Measurements from ENCODE around the gene RNF44. TPM values are rescaled to one million over a fixed set of nuclear protein-coding genes. Genes with fewer than 3 reads are reported as not detected.

Gene RNF44
- total RNA-seq, 2 experiments from 2014 or later, result 61.2 to 164 TPM

DNA sequence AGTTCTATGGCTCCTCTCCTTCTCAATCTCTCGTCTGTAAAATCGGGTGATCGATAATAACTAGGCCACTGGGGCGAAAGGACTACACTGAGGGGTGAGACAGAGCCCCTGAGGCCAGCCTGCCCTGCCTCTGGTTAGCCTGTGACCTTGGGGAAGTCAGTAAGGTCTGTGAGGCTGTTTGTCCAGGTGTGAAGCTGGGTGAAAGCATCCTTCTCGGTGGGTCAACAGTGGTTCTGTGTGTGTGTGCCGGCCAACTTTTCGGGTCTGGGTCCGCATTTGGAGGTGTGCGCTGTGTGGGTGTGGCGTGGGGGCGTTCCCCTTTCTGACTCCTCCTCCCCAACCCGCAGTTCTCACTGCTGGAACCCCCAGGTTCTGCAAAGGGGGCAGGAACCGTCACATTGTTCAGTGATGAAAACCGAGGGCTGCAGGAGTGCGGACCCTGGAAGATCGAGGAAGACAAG, 5.0 kb upstream of the RNF44 start:
- POLR2A ChIA-PET, result interaction anchor here (0.6 to 1.4 kb wide), 7 partner anchors 8 to 128 kb away, joined by 3 to 4 read pairs (median 3); no protein-coding TSS in a partner anchor
- peaks cover 66% of the 10 kb centered on the region for H3K4me1 ChIP-seq (ENCODE audit: insufficient read depth, low read length, poor library complexity, severe bottlenecking)
- H2AFZ ChIP-seq (ENCODE audit: low read length), result peak overlapping the region; percentile 3; the same call in 1 of the 2 replicates

DNA sequence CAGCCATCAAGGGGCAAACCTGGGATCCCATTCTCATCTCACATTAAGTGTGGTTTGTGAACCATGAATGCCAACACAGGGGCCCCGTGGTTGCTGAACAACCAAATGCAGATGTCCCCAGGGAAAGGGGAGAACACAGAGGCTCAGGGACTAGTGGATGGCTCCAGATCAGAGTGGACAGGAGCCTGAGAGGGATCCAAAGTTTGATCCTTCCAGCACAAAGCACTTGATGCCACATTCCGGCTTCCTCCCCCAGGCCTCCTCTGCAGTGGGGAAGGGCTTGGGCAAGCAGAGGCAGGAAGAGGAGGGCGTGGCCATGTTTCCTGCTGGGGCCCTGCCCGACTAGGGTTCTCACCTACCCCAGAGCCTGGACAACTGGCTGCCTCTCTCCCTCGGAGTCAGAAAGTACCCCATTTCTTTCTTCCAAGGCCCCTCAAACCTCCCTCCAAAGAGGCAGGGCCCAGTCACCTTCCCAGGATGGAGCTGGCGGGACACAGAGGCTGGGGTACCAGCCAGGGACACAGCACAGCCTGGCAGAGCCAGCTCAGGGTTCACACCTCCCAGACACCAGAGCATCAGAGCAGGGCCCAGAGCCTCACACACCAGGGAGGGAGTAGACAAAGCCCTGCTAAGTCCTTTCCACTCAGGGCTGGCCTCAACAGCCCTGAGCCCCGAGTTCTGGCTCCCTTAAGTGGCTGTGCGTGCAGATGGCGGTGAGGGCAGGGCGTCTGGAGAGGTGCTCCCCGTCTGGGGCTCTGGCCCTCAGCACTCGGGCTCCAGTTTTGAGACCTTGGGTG, 4.3 kb upstream of the RNF44 start:
- H3K27ac ChIP-seq (ENCODE audit: low read depth, low read length, poor library complexity, severe bottlenecking), result peak overlapping the region; percentile 89
- peak overlapping the region; percentile 75 for H3K4me3 ChIP-seq (ENCODE audit: low read depth, low read length, poor library complexity, severe bottlenecking)
- ChIA-PET CTCF (ENCODE audit: unreplicated experiment) (interaction anchor here (1.9 kb wide), 1 partner anchor 94 kb away, joined by 5 read pairs; the partner anchor contains the start of gene FAF2), POLR2A (interaction anchor here (1.8 kb wide), 1 partner anchor 11 kb away, joined by 10 read pairs; no protein-coding TSS in a partner anchor)
- H3K9me2 ChIP-seq (ENCODE audit: insufficient read depth, low read length), result no peaks in the 10 kb centered on the region
- peaks cover 25% of the 10 kb centered on the region; the same call in 1 of the 2 replicates for H3K79me2 ChIP-seq (ENCODE audit: insufficient read depth, low read depth, low read length)
- H3K4me2 ChIP-seq (ENCODE audit: low read length), result peak overlapping the region; percentile 96
- no TSS peak for BruUV-seq (replicated peaks)
- no peaks in the 10 kb centered on the region for H4K20me1 ChIP-seq (ENCODE audit: insufficient read depth, low read length)
- peaks cover 60% of the 10 kb centered on the region for H3K4me1 ChIP-seq (ENCODE audit: insufficient read depth, low read length, poor library complexity, severe bottlenecking)
- H2AFZ ChIP-seq (ENCODE audit: low read length), result peak overlapping the region; percentile 9; the same call in 1 of the 2 replicates
- TF ChIP-seq, protein P1, sequence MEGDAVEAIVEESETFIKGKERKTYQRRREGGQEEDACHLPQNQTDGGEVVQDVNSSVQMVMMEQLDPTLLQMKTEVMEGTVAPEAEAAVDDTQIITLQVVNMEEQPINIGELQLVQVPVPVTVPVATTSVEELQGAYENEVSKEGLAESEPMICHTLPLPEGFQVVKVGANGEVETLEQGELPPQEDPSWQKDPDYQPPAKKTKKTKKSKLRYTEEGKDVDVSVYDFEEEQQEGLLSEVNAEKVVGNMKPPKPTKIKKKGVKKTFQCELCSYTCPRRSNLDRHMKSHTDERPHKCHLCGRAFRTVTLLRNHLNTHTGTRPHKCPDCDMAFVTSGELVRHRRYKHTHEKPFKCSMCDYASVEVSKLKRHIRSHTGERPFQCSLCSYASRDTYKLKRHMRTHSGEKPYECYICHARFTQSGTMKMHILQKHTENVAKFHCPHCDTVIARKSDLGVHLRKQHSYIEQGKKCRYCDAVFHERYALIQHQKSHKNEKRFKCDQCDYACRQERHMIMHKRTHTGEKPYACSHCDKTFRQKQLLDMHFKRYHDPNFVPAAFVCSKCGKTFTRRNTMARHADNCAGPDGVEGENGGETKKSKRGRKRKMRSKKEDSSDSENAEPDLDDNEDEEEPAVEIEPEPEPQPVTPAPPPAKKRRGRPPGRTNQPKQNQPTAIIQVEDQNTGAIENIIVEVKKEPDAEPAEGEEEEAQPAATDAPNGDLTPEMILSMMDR (conservative IDR thresholded peaks at IDR 0.05; ENCODE audit: low read length), result no peak
- TF ChIP-seq EZH2phosphoT487 (IDR thresholded peaks at IDR 0.05; ENCODE audit: borderline replicate concordance, low read depth, low read length), result no peak
- intact Hi-C loops (cut with micrococcal nuclease; ENCODE audit: unreplicated experiment), result no loop called here
- H3K9me3 ChIP-seq (ENCODE audit: low read length), result no peaks in the 10 kb centered on the region
- peak; percentile 85 for DNase-seq (ENCODE audit: low spot score)
- H3K36me3 ChIP-seq (ENCODE audit: insufficient read depth, low read length), result peaks cover 14% of the 10 kb centered on the region; the same call in 1 of the 2 replicates

More for the DNA sequence above, 5.0 kb upstream of the RNF44 start:
- CTCF ChIA-PET (ENCODE audit: unreplicated experiment), result interaction anchor here (1.9 kb wide), 1 partner anchor 94 kb away, joined by 5 read pairs; the partner anchor contains the start of gene FAF2
- intact Hi-C loops (cut with micrococcal nuclease; ENCODE audit: unreplicated experiment), result no loop called here
- BruUV-seq (replicated peaks), result no TSS peak
- H3K27ac ChIP-seq (ENCODE audit: low read depth, low read length, poor library complexity, severe bottlenecking), result peak overlapping the region; percentile 89
- H3K4me3 ChIP-seq (ENCODE audit: low read depth, low read length, poor library complexity, severe bottlenecking), result peak overlapping the region; percentile 75
- no peaks in the 10 kb centered on the region for H4K20me1 ChIP-seq (ENCODE audit: insufficient read depth, low read length)
- H3K4me2 ChIP-seq (ENCODE audit: low read length), result peak overlapping the region; percentile 96
- peaks cover 14% of the 10 kb centered on the region; the same call in 1 of the 2 replicates for H3K36me3 ChIP-seq (ENCODE audit: insufficient read depth, low read length)
- no peaks in the 10 kb centered on the region for H3K9me3 ChIP-seq (ENCODE audit: low read length)
- H3K9me2 ChIP-seq (ENCODE audit: insufficient read depth, low read length), result no peaks in the 10 kb centered on the region
- DNase-seq (ENCODE audit: low spot score), result peak; percentile 75
- TF ChIP-seq EZH2phosphoT487 (IDR thresholded peaks at IDR 0.05; ENCODE audit: borderline replicate concordance, low read depth, low read length), result no peak
- TF ChIP-seq, protein P1 (conservative IDR thresholded peaks at IDR 0.05; ENCODE audit: low read length), result no peak
- H3K79me2 ChIP-seq (ENCODE audit: insufficient read depth, low read depth, low read length), result peaks cover 25% of the 10 kb centered on the region; the same call in 1 of the 2 replicates
